Choroid plexus epithelial cell (primary cell): ENCODE data around the gene HMG20A.
A peak's percentile ranks its signal among the peaks of the same experiment; 100 is the strongest.

Experiments
- DNase-seq: peaks from one replicate; pipeline ENCODE4 v3.0.0-alpha.2; 2010; ENCODE audit warnings: low read depth
- H3K4me3 ChIP-seq: 2 replicates; pipeline ENCODE4 v1.5.1; 2011; ENCODE audit warnings: low read depth, mild to moderate bottlenecking, control low read depth, low read length, moderate library complexity
- CTCF ChIP-seq: conservative IDR thresholded peaks from 2 replicates; pipeline ENCODE4 v1.5.1; 2011; ENCODE audit warnings: low read depth, mild to moderate bottlenecking, control low read depth, inconsistent platforms, low read length, moderate library complexity

The HMG20A gene

GRCh38 chr15:77529394-77530159, 108.9 kb downstream of the HMG20A start:
- H3K4me3 ChIP-seq: no peak overlapping the region
- no peak for TF ChIP-seq CTCF
- DNase-seq: no peak

- no peak for TF ChIP-seq CTCF
- DNase-seq: peak; percentile 60
- no peak overlapping the region for H3K4me3 ChIP-seq
Measured at GRCh38 chr15:77530576-77530975, 109.9 kb downstream of the HMG20A start.

- H3K4me3 ChIP-seq: no peak overlapping the region
- TF ChIP-seq CTCF: no peak
- DNase-seq: no peak
Measured at GRCh38 chr15:77531191-77532000, 110.7 kb downstream of the HMG20A start.

- TF ChIP-seq CTCF: no peak
- no peak for DNase-seq
- H3K4me3 ChIP-seq: no peak overlapping the region
Measured at GRCh38 chr15:77532067-77532710, 111.5 kb downstream of the HMG20A start.

GRCh38 chr15:77532846-77533245, 112.2 kb downstream of the HMG20A start:
- TF ChIP-seq CTCF: no peak
- H3K4me3 ChIP-seq: no peak overlapping the region
- DNase-seq: no peak

GRCh38 chr15:77533578-77534430, 113.1 kb downstream of the HMG20A start:
- TF ChIP-seq CTCF: no peak
- no peak overlapping the region for H3K4me3 ChIP-seq
- no peak for DNase-seq
